HG03575 (cell line): Measurements from ENCODE around the gene NADSYN1.
"Not testable (repeated sequence)": the region's sequence is repeated elsewhere in the genome, so short reads cannot be mapped to it uniquely, and the experiment has no call there.

Experiments
- ATAC-seq: cut with Tn5 transposase; IDR thresholded peaks from one replicate; pipeline ENCODE4 v1.9.1; 2021; ENCODE audit not compliant: unreplicated experiment, insufficient number of reproducible peaks, low FRiP score; ENCODE audit errors: extremely low read depth

The NADSYN1 gene

DNA sequence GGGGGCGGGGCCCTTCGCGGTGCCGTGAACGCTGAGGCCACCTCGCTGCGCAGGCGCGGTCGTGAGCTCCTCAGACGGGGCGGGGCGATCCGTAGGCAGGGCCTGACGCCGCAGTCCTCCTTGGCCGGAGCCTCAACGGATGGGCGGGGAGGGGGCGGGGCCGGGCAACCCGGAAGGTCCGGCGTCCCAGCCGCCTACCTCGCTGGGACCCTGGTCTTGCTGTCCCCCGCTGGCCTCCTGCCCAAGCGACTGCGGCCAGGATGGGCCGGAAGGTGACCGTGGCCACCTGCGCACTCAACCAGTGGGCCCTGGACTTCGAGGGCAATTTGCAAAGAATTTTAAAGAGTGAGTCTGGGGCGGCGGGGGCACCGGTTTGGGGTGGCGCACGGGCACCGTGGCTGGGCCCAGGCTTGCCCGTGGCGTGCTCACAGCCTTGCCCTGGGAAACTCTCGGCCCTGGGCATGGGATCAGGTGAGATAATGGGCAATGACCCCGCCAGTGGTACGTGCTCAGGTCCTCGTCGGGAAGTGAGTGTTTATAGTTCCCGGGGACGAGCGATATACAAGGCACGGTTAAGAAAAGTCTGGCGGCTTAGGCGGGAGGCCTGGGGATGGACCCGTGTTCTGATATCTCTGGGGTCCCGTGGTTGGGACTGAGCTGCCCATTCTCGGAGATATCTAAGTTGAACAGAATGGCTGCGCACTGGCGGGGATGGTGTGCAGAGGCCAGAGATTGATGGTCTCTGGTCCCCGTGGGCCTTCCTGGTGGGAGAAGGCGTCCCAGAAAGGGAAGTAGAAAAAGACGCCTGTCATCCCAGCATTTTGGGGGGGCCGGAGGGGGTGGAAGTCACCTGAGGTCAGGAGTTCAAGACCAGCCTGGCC, at the start of gene NADSYN1:
Gene NADSYN1 (plus strand): TSS at position 167 of the 881 bp plus-strand sequence. CDS start 94 bp downstream, at position 261.
- no peak for ATAC-seq

DNA sequence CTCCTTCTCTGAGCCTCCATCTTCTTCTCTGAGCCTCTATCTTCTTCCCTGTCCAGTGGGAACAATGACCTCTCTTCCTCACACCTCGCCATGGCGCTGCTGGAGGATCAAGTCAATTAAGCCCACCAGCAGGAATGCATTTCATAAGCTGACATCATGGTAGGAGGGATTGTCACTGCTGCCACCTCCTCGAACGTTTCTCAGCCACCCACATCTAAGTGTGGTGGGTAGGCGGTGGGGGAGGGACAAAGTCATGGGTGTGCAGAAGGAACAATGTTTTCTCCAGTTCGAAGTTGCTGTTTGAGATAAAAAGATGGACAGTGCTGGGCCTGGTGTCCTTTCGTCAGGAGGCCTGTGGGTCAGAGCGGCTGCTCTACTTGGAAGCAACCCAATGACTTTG, 48.8 kb upstream of the NADSYN1 start:
- ATAC-seq, result no peak

DNA sequence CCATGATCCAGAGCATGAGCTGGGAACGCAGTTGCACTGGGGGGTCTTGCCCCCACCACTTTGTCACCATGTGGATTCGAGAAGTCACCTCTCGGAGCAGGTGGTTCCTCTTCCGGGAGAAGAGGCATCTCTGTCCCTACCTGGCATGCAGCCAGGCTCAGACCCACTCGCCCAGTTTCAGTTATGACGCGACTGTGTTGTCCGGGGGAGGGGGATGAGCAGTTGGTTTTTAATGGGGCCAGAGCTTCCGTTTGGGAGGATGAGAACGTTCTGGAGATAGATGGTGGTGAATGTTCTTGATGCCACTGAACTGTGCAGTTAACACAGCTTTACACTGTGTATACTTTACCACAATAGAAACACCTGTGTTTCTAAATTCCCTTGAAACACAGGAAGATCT, 46.3 kb upstream of the NADSYN1 start:
- no peak for ATAC-seq

DNA sequence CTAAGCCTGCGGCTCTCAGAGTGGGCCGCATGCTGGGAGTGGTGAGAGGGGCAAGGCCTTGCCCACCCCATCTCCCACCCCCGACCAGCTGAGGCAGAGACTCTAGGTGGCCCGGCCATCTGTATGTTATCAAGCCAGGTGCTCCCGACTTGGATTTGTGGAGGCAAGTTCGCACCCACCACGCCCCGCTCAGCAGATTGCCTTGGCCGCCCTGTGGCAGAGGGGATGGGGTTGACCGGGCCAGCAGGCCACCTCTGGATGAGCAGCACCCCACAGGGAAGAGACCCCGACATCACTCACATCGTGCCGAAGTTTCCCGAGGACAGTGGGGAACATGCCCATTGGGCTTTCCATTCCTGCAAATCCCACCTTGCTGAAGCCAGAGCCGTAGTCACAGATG, 45.6 kb upstream of the NADSYN1 start:
- no peak for ATAC-seq

DNA sequence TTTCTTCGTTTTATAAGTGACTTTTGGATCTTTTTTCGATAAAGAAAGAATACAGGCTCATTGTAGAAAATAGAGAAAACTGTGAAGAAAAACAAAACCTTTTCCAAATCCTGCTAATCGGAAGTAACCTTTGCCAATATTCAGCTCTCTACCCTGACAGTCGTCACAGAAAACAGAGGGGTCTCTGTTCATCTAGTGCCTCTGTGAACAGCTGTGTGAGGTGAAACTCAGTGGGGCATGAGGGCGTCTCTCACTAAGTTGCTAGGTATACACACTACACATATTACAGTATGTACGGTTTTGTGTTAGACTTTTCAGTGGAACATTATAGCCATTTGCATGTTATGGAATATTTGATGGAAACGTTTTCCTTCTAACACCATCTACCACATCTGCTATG, 44.2 kb upstream of the NADSYN1 start:
- no peak for ATAC-seq

DNA sequence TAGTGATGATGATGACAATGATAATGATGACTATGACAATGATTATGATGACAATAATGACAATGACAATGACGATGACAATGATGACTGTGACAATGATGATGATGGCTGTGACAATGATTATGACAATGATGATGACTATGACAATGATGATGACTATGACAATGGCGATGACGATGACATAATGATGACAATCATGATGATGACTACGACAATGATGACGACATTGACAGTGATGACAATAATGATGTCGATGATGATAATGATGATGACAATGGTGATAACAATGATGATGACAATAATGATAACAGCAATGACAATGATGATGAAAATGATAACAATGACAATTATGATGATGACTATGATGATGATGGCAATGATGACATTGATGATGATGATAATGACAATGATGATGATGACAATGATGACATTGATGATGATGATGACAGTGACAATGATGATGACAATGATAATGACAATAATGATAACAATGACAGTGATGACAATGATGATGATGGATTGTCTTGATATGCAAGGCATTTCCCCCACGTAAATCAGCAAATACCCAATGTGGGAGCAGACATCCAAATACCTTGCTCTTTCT, 42.5 kb upstream of the NADSYN1 start:
- no peak for ATAC-seq

DNA sequence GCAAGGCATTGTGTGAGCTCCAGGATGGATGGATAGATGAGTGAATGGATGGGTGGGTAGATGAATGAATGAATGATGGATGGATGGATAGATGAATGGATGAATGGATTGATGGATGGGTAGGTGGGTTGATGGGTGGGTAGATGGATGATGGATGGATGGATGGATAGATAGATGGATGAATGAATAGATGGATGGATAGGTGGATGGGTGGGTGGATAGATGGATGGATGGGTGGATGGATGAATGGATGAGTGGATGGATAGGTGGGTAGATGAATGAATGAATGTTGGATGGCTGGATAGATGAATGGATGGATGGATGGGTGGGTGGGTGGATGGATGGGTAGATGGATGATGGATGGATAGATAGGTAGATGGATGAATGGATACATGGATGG, 38.4 kb upstream of the NADSYN1 start:
- ATAC-seq, result no peak

DNA sequence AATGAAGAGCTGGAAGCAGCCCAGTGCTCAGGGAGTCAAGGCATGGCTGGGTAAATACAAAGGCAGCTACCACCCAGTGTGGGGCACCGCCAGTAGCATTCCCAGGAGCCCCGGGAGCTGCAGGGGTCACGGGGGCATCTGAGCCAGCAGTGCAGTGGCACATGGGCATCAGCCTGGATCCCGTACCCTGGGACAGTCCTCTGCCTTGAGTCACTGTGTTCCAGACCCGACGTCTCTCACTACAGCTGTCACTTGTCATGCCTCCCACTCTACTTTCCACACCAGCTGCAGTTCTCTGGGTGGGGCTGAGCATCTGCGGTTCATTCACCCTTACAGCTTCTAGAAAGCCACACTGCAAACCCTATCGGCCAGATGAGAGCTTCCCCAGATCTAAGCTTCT, 34.4 kb upstream of the NADSYN1 start:
- no peak for ATAC-seq

DNA sequence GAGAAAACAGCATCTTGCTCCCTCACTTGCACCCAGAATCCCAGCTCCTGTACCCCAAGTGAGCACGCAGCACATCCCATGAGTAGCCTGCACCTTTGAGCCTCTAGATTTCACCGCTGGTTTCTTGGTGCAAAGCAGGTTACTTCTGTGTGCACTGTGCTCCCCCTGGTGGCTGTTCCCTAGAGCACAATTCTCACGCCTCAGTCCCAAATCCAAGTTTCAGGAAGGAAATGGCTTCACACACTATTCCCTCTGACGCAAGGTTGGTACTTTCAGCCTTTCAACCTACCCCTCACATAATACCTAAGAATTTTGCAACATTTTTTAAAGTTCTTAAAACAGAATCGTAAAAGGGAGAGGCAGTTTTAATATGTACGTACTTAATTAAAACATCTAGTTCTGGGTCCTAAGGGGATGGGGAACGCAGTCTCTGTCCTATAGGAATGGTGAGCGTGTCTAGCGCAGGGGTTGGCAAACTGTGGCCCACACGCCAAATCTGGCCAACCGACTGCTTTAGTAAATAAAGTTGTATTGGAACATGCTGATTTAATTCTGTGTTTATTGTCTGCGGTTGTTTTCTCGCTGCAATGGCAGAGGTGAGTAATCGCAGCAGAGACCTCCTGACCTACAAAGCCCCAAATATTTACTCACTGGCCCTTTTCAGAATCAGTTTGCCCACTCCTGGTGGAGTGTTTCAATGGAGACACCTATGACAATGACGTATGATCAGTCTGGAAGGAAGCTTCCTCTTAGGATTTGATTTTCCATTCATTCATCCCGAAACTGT, 32.4 kb upstream of the NADSYN1 start:
- no peak for ATAC-seq

DNA sequence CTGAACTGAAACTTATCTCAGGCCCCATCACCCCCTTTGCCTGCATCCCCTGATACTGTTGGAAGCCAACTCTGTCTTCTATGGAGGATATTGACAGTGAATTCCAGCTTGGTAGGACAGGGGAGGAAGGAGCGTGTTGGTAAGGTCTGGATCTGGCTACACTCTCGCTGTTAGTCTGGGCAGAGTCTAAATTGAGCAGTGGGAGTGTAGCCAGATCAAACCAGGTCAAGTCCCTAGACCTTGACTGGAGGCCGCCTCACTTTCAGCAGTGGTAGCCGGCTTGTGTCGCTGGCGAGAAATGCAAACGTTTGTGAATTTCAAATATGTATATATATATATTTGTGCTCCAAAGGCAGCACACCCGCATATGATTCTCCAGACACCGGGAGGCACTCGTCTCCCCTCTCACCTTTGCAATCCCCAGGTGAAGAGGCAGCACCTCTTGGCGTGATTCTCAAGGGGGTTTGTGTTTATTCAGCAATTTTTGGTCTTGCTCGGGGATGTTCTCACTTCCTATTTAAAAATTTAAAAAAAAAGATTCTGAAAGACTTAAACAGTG, 31.5 kb upstream of the NADSYN1 start:
- ATAC-seq, result no peak

DNA sequence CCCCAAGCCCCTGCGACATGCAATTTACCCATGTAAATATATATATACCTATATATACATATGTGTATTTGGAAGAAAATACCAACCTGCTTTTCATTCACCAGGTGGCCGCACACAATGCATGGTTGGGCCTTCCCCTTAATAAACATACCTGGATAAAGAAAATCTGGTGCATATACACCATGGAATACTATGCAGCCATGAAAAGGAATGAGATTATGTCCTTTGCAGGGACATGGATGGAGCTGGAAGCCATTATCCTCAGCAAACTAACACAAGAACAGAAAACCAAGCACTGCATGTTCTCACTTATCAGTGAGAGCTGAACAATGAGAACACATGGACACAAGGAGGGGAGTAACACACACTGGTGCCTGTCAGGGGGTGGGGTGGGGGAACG, 30.7 kb upstream of the NADSYN1 start:
- not testable (repeated sequence) for ATAC-seq

DNA sequence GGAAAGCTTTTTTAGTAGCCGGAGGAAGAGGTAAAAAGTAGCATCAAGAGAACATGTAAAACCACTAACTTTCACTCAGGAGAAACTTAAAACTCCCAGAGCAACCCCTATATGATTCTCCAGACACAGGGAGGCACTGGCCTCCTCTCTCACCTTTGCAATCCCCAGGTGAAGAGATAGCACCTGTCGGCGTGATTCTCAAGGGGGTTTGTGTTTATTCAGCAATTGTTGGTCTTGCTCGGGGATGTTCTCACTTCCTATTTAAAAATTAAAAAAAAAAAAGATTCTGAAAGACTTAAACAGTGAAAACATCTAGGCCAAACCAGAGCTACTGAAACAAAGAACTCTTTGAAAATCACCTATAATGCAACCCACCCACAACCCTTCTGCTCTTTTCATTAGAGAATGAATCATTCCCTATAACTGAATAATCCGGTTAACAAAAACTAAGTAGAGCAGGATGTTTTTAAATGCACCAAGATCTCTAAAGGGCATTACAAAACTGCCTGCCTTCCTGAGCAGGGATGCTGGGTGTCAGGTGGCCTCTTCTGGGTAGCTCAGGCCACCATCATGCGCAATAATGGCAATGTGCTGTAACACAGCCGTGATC, 29.7 kb upstream of the NADSYN1 start:
- ATAC-seq, result no peak

DNA sequence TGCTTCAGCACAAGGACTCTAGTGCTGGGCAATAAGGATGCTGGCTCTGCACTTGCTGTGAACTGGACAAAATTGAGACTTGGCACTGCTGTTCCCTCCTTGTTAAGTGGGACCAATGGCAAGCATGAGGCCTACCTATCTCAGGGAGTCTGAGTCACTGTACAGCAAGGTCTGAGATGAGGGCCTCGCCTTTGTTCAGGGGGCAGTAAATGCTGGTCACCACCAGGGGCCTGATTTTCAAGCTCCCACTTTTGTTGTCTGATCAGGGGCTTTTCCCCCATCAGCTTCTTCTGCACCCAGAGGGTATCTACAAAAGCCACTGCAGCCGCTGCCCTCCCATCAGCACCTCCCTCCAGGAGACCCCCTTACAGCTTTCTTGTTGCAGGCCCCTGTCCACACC, 27.6 kb upstream of the NADSYN1 start:
- no peak for ATAC-seq

DNA sequence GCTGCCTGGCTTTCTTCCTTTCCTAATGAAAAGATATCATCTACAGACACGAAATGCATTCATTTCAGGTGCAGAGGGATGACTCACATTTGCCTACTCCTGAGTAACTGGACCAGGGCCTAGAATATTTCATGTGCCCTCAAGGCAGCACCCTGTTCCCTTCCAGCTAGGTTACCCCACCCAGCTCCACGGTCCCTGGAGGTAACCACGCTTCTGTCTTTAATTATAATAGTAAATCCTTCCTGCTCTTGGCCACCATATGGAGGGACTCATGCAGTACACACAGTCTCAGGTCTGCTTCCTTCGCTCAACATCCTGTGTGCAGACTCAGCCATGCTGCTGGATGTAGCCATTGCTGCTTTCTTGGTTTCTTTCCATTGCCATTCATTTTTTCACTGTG, 27.1 kb upstream of the NADSYN1 start:
- ATAC-seq, result no peak

DNA sequence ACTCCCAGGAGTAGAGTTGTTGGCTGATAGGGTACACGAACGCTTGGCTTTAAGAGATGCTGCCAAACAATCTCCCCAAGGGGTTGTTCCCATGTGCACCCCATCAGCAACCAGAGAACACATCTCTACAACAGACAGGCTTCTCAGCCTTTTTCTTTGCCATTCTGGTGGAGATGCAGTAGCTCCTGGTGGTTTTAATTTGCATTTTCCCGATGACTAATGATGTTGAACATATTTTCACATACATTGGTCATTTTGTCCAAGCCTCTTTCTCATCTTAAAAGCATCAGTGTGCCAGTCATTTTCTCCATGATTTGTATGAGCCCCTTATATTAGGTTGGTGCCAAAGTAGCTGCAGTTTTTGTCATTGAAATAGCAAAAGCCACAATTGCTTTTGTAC, 26.6 kb upstream of the NADSYN1 start:
- no peak for ATAC-seq

DNA sequence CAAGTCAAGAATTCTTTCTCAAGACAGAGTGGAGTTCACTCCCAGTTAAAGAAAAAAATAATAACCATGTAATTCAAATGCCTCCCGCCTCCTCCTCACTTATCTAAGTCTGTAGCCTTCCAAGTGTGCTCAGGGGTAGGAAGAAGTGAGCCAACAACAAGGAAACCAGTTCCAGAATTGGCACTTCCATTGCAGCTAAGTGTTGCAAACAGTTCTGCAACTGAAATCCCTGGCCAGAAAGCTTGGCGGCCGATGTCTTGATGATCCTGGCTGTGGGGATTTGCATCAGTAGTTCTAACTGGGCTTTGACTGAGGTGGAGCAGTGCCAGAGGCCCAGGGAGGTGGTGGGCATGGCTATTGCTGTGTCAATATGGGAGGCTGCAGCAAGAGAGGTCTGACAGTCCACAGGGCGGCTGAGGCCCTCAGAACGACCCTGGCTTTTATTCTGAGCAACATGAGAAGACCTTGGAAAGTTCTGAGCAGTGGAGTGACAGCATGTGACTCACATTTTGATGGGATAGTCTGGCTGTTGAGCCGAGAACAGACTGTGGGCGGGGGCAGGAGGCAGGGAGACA, 24.1 kb upstream of the NADSYN1 start:
- ATAC-seq, result no peak

DNA sequence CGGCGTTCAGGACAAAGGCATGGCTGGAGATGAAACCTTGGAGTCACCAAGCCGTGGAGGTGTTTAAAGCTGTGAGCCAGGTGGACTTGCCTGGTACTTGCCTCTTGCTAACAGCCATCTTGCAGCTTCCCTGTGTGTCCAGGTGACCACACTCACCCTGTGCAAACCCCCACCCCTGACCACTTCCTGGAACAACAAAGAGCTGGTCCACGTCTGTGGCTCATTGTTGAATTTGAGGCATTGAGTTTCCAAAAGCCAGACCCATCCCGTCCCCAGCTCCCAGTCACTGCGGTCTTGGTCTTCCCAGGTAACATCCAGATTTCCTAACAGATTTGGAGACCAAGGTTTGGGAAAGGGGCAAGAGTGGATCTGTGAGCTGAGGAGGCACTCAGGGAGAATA, 23.3 kb upstream of the NADSYN1 start:
- ATAC-seq, result no peak

DNA sequence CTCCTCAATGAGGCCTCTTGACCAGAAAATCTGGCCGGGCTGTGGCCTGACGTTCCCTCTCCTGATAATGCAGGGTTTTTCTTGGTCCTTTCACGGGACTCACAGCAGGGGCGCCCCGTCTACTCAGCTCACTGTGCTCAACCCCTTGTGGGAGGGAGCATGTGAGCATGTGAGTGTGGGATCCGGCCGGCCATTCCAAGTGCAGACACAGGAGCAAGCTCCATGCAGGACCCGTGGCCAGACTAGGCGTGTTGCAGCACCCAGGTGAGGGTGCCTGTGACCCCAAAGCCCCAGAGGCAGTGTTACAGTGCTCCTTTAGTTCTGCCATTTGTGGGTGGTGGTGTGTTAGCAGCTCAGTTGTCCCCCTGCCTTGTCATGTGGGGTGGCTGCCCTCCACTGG, 22.8 kb upstream of the NADSYN1 start:
- ATAC-seq, result no peak

DNA sequence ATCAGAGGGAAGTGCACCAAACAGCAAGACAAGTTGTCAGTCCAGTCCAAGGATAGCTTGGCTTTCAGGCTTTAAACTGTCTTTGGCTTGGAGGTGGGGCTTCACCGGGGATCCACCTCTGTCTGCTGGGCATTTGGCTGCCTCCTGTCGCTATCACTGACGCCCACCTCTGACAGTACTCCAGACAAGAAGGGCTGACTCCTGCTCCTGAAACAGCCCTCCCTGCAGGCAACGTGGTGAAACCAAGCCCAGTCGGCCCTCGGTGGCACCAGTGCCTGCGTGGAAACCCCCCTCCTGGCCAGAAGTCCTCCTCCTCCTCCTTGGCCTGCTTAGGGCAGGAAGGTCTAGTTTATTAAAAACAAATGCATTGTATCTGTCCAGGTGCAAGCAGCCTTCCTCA, 21.7 kb upstream of the NADSYN1 start:
- no peak for ATAC-seq
